Fibroblast of skin of back (primary cell): Measurements from ENCODE around the gene BCAS3.

ENCODE experiments used
- DNase-seq: peaks from one replicate; pipeline ENCODE4 v3.0.0-alpha.2; 2013

The BCAS3 gene

GRCh38 chr17:61161615-61162134 lies 484.0 kb downstream of the BCAS3 start:
- DNase-seq = no peak

DNA sequence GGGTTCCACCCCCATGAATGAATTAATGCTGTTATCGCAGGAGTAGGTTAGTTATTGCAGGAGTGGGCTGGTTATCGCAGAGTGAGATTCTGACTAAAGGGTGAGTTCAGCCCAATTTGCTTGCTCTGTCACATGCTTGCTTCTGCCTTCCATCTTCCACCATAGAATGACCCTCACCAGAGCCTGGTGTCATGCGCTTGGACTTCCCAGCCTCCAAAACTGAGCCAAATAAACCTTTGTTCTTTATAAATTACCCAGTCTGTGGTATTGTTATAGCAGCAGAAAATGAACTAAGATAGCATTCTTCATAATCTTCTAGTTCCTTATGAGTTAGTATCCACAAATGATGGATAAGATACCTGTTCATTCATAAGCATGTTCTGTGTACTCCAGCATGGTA lies 486.9 kb downstream of the BCAS3 start:
- DNase-seq = no peak

DNA sequence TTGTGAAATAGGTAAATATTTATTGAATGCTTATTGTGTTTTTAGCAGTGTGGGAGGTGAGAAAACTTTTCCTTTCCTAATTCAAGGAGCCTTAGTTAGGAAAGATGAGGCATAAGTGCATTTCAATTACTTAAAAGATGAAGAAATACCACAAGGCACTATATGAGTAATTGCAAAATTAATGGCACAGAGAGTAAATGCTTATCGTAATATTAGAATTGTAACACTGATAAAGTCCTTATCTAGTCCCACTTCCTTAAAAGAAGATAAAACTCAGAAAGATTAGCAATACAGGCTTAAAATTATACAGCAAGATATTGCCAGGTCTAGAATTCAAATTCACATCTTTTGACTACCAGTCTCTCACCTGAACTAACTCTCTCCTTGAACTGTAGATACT lies 489.4 kb downstream of the BCAS3 start:
- no peak for DNase-seq

- no peak for DNase-seq
Measured at GRCh38 chr17:61168506-61168905, 490.9 kb downstream of the BCAS3 start.

GRCh38 chr17:61174310-61174709 lies 496.7 kb downstream of the BCAS3 start:
- no peak for DNase-seq

GRCh38 chr17:61175298-61176142 lies 497.9 kb downstream of the BCAS3 start:
- DNase-seq = no peak

- no peak for DNase-seq
Measured at GRCh38 chr17:61177351-61177750, 499.7 kb downstream of the BCAS3 start.

- no peak for DNase-seq
Measured at GRCh38 chr17:61178284-61178683, 500.6 kb downstream of the BCAS3 start.

GRCh38 chr17:61179380-61179806 lies 501.7 kb downstream of the BCAS3 start:
- no peak for DNase-seq

DNA sequence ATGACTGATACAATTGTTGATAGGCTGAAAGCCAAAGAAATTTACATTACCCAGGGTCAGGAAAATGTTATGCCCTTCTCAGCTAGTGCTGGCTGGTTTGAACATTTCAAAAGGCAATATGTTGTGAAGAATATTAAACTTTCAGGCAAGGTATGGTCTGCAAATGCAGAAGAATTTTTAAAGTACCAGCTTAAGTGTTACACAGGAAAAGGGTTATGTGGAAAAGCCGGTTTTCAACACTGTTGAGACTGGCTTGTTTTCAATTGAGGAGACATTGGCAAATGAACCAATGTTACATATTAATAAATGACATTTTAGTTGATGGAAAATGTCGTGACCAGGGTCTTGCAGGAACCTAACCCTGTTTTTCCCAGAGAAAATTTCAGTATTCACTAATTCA lies 506.1 kb downstream of the BCAS3 start:
- no peak for DNase-seq

DNA sequence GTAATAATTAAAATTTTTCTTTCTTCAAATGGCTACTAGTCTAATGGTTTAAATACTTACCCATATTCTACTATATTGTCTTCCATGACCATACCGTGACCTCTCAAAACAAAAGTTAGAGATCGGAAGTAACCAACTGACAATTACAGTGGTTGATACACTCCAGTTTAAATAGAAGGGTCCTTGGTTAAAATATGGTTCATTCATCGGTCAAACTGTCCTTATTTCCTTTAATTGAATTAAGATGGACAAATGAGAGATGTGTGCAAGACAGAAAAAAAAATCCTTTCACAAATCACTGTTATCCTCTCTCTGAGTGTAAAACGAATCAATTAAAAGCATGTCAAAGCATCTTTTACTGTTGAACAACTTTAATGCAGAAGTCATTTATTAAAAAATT lies 507.7 kb downstream of the BCAS3 start:
- no peak for DNase-seq

- DNase-seq = no peak
Measured at GRCh38 chr17:61187038-61187437, 509.4 kb downstream of the BCAS3 start.

DNA sequence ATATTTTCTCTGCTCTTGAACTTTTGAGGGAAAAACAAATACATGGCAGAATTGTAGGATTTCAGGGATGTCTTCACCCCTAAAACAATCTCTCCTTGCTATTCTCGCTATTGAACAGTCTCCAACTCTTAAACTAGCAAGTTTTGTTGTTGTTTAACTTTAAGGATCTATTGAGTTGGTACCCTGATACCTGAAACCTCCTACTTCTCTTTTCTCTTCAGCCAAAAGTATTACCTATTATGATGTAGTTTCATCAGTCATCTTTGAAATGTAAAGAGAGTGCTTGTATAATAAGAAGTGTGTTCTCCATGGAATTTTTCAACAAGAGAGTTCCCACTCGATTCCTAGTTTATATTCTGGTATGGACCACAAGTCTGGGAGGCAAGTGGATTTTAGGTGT lies 510.4 kb downstream of the BCAS3 start:
- DNase-seq = no peak

GRCh38 chr17:61189968-61190367 lies 512.3 kb downstream of the BCAS3 start:
- no peak for DNase-seq

DNA sequence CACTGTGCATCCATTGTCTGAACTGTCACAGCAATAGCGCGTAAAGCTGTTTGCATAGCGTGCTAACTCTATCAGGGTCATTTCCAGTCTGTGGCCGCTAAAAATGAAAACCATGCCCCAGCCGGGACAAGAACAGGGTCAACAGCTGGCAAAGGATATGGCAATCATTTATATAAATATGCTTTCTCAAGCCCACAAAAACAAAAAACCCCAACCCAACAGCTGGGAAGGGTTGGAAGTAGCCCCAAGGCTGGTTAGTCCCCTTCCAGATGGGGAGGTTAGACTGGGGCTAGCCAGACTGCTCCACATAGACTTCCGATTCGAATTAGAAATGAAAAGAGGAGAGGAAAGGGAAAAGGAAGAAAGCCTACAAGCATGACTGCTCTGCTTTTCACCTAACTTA lies 518.7 kb downstream of the BCAS3 start:
- DNase-seq = no peak

GRCh38 chr17:61196799-61197198 lies 519.1 kb downstream of the BCAS3 start:
- no peak for DNase-seq

DNA sequence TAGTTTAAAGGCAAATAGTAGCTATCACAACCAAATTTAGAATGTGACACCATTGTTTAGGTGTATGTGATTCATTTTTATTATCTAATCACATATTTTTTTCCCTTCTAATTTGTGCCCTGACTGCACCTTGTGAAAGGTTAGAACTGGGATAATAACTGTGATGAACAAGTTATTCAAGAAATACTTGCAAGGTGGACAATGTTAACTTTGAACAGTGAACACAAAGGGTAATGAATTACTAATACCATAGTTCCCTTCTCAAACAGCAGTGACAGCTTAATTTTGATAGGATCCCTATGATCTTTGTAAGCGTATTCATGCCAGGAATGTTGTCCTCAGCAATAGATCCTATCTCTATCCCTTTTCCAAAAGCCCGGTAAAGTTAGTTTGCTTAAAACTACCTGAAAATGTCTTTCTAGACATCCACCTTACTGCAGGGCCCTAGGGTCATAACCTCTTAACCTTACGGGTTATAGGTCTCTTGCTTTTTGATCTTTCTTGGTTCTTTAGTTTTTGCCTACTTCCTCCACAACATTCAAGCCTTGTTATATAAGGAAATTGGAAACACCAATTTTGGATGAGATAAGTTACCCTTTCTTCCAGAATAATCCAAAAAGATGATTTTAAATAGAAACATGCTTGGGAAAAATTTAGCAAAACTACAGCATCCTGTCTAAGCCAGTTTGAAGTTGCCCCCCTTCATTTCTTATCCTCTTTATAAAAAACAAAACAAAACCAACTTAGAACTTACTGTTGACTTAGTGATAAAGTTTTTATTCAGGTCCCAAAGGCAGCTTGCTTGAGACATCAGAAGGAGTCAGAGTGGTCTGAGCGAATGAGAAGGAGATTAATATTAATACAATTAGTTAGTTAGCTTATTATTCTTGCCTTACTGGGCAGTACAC lies 522.0 kb downstream of the BCAS3 start:
- peak; percentile 34 for DNase-seq

DNA sequence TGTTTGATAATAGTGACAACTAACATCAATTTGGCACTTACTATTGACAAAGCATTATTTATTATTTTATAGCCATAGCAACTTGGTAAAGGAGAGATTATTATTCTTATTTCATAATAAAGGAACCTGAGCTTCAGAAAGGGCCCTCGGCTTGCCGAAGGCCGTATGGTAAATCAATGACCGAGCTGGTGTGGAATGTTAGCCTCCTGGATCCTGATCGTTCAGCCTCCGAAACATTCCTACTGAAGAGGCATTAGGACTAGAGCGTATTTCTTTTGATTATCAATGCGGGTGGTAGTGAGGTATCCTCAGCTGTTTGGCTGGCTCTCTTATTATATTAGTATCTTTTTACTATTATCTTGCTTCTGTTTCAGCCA lies 522.7 kb downstream of the BCAS3 start:
- no peak for DNase-seq

DNA sequence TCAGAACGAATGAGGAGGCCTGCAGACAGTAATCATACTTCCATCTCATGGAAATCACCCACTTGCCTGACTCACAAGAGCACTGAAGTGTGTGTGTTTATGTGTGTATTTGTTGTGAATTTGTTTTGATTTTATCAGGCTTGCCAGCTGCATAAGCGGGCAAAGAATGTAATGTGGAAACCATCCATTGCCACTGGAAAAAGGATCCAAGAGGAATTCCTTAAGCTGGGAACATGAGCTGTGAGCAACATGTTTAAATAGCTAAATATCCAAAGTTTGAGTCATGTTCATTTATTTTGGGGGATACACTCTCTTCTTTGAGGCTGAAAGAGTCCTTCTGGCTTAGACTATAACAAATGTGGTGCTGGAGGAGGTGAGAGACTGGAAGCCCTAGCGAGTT lies 523.6 kb downstream of the BCAS3 start:
- peak; percentile 97 for DNase-seq

- DNase-seq = peak; percentile 67
Measured at GRCh38 chr17:61202564-61202963, 524.9 kb downstream of the BCAS3 start.

DNA sequence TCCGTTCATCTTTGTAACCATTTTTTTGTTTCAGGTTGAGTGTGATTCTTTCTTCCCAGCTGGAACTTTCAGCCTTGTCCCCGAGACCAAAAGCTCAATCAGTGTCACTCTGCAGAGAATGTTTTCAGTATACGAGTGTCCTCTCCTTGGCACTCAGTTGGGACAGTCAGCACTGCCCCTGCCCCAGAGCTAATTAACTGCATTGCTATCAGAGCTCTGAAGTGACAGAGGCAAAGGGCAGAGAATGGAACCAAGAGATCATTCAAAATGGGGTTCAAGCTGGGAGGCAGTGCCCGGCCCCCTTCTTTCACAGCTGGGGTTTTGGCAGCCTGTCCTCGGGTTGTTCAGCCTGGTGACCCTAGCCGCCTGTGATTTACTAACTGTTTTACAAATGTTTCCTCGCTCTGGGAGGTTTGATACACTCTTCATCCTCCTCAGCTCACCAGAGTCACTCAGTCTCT lies 526.0 kb downstream of the BCAS3 start:
- DNase-seq = no peak

- DNase-seq = no peak
Measured at GRCh38 chr17:61204456-61204855, 526.8 kb downstream of the BCAS3 start.

GRCh38 chr17:61205401-61205800 lies 527.8 kb downstream of the BCAS3 start:
- DNase-seq = no peak
